SK-MEL-5 (cell line): ENCODE measurements around the gene JMJD1C. TPM values are rescaled to one million over a fixed set of nuclear protein-coding genes. Genes with fewer than 3 reads are reported as not detected.
A peak's percentile ranks its signal among the peaks of the same experiment; 100 is the strongest.

Experiments
- DNase-seq: peaks from one replicate; pipeline ENCODE4 v3.0.0-alpha.2; 2016; ENCODE audit warnings: low read depth, low spot score
- in situ Hi-C: cut with HindIII; loops from 2 replicates; pipeline ENCODE4 v1.10.0; 2016; ENCODE audit warnings: low sequenced_read_pairs, high pct_unique_total_duplicates, low pct_unique_long_range_greater_than_20kb
- total RNA-seq: library from RNA; depleted of rRNA; stranded (reverse); fragments of >200 nt; shearing (Covaris generic); gene quantifications from 2 replicates; pipeline ENCODE4 v1.2.3, GENCODE V29; 2014

The JMJD1C gene
- total RNA-seq, 1 experiment from 2014 or later: 30.1 TPM

- DNase-seq: no peak
- in situ Hi-C loops: no loop called here
Observed at GRCh38 chr10:63265683-63266235, 200.0 kb downstream of the JMJD1C start.

GRCh38 chr10:63265222-63265617, 200.6 kb downstream of the JMJD1C start:
- DNase-seq: peak; percentile 59
- in situ Hi-C loops: no loop called here

- in situ Hi-C loops: no loop called here
- no peak for DNase-seq
Observed at GRCh38 chr10:63264617-63265221, 201.1 kb downstream of the JMJD1C start.

- in situ Hi-C loops: no loop called here
- DNase-seq: no peak
Observed at GRCh38 chr10:63262430-63263073, 203.2 kb downstream of the JMJD1C start.

- no peak for DNase-seq
- in situ Hi-C loops: no loop called here
Observed at GRCh38 chr10:63261496-63261895, 204.3 kb downstream of the JMJD1C start.

- in situ Hi-C loops: no loop called here
- no peak for DNase-seq
Observed at GRCh38 chr10:63260860-63261251, 204.9 kb downstream of the JMJD1C start.

- in situ Hi-C loops: no loop called here
- DNase-seq: no peak
Observed at GRCh38 chr10:63260103-63260859, 205.5 kb downstream of the JMJD1C start.

- in situ Hi-C loops: no loop called here
- DNase-seq: no peak
Observed at GRCh38 chr10:63258920-63259678, 206.7 kb downstream of the JMJD1C start.

GRCh38 chr10:63257778-63258177, 208.0 kb downstream of the JMJD1C start:
- in situ Hi-C loops: no loop called here
- DNase-seq: no peak

GRCh38 chr10:63256009-63256773, 209.6 kb downstream of the JMJD1C start:
- no peak for DNase-seq
- in situ Hi-C loops: no loop called here

GRCh38 chr10:63255316-63255715, 210.5 kb downstream of the JMJD1C start:
- in situ Hi-C loops: no loop called here
- no peak for DNase-seq

- DNase-seq: no peak
- in situ Hi-C loops: no loop called here
Observed at GRCh38 chr10:63253040-63253439, 212.7 kb downstream of the JMJD1C start.

GRCh38 chr10:63252095-63252762, 213.5 kb downstream of the JMJD1C start:
- in situ Hi-C loops: no loop called here
- DNase-seq: no peak

GRCh38 chr10:63250032-63250431, 215.7 kb downstream of the JMJD1C start:
- DNase-seq: no peak
- in situ Hi-C loops: no loop called here

GRCh38 chr10:63247771-63248170, 218.0 kb downstream of the JMJD1C start:
- in situ Hi-C loops: no loop called here
- no peak for DNase-seq

GRCh38 chr10:63246356-63246755, 219.4 kb downstream of the JMJD1C start:
- in situ Hi-C loops: no loop called here
- DNase-seq: no peak

GRCh38 chr10:63241841-63242281, 223.9 kb downstream of the JMJD1C start:
- in situ Hi-C loops: no loop called here
- DNase-seq: no peak
